NCI-H2227 (cell line): ENCODE measurements around the gene SAXO2.
"Not testable (repeated sequence)": the region's sequence is repeated elsewhere in the genome, so short reads cannot be mapped to it uniquely, and the experiment has no call there.

Source experiments
- DNase-seq: peaks from one replicate; lab custom pipeline; 2025; ENCODE audit not compliant: unreplicated experiment; lab: John Stamatoyannopoulos, UW

SAXO2 gene

DNA sequence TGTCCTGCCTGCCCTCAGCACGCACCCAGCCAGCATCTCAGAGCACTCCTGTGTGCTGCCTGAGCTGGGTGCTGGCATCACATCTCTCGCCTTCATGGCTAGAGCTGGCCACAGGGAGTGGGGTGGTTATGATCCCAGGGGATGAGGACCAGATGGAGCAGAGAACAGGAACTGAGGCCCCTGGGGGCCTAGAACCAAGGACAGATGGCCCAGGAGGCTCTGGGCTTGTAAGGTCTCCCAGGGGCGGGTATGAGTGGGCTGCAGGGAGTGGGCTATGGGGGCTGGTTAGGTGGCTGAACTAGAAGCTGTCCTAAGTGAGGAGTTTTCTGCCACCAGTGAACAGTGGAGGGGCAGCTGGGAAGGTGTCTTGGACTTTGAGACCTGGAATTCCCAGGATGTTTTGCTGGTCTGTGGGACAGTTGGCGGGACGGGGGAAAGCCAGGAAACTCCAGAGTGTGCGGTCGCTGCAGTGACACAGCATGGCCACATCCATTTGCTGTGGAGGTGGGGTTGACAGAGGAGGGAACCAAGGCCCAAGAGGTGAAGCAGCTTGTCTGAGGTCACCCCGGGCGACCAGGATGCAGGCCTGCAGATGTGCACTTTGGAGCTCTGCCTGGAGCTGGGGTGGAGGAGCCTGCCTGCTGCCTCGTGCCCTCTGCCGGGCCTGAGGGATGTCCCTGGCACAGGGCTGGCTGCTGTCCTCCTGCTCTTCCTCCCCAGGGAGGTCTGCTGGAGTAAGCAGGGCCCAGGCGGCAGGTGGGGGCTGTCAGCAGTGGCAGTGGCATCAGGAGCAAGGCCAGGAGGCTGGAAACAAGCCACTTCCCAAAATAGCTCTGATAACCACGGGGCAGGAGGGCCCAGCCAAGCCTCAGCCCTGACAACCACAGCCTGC, 70.3 kb downstream of the SAXO2 start:
- not testable (repeated sequence) for DNase-seq

DNA sequence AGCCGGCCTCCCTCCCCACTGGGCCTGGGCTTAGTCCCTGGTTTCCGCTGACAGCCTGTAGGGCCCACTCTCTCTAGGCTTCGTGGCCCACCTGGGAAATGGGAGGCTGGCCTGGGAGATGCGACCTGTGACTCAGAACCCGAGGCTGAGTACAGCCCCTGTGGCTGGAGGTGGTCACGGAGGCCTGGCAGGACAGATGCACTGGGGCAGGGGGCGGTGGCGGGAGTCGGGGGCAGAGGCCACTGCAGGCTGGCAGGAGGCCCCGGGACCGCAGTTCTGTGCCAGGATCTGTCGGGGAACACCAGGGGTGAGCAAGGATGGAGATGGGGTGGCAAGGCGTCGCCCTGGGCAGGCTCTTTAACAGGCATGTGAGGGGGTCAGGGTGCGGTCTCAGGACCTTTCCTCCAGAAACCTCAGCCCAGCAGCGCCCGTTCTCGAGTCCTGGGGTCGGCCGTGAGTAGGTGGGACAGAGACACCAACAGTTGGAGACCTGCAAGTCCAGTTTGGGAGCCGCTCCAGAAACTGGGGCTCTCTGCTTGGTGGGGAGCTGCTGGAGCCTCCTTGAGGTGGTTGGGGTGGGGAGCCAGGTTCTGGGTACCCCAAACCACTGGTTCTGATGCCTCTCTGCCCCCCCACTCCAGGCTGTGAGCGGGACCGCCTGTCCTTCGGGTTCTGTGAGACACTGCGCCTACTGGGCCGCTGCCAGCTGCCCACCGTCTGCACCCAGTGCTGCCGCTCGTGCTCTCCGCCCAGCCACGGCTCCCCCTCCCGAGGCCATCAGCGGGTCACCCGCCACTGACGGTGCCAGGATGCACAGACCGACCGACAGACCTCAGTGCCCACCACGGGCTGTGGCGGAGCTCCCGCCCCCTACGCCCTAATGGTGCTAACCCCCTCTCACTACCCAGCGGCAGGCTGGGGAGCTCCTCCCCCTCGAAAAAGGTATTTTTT, 71.3 kb downstream of the SAXO2 start:
- DNase-seq = not testable (repeated sequence)
